Measurements from ENCODE around the gene MUCL1.

- TF ChIP-seq EP300 (IDR thresholded peaks at IDR 0.05; ENCODE audit: borderline replicate concordance) (no peak), TCF12 (IDR thresholded peaks at IDR 0.05; ENCODE audit: low read depth) (no peak), CREB1 (IDR thresholded peaks at IDR 0.05; ENCODE audit: low read depth) (no peak), YY1 (IDR thresholded peaks at IDR 0.05; ENCODE audit: low read depth) (no peak), RAD21 (IDR thresholded peaks at IDR 0.05; ENCODE audit: low read depth) (no peak)
Measured at GRCh38 chr12:54824402-54824801, 29.9 kb upstream of the MUCL1 start.
